DOHH2 (cell line): ENCODE results near the gene SOX9.

ENCODE experiments used
- H3F3A ChIP-seq: fragments of 200-600 bp; sonication (generic), shearing (Covaris generic); 2 replicates; pipeline ENCODE4 v1.6.0; 2016; ENCODE audit warnings: antibody characterized with exemption, mild to moderate bottlenecking; ENCODE audit not compliant: control insufficient read depth, insufficient read depth
- H3K27ac ChIP-seq: fragments of 200-600 bp; sonication (generic); 2 replicates; pipeline ENCODE4 v1.5.1; 2014; ENCODE audit warnings: low read depth, mild to moderate bottlenecking, low read length, moderate library complexity
- H3K27me3 ChIP-seq: fragments of 200-600 bp; sonication (generic); 2 replicates; pipeline ENCODE4 v1.6.1; 2014; ENCODE audit warnings: mild to moderate bottlenecking, low read length, mixed read lengths; ENCODE audit not compliant: control insufficient read depth
- H3K36me3 ChIP-seq: fragments of 200-600 bp; sonication (generic); 2 replicates; pipeline ENCODE4 v1.6.1; 2014; ENCODE audit warnings: mild to moderate bottlenecking, low read length, moderate library complexity, mixed read lengths; ENCODE audit not compliant: control insufficient read depth
- H3K4me1 ChIP-seq: fragments of 200-600 bp; sonication (generic); 2 replicates; pipeline ENCODE4 v1.6.1; 2014; ENCODE audit warnings: mild to moderate bottlenecking, low read length, mixed read lengths; ENCODE audit not compliant: control insufficient read depth
- H3K4me2 ChIP-seq: fragments of 200-600 bp; sonication (generic); 2 replicates; pipeline ENCODE4 v1.6.0; 2014; ENCODE audit warnings: mild to moderate bottlenecking, low read length, moderate library complexity
- H3K4me3 ChIP-seq: fragments of 200-600 bp; sonication (generic); 2 replicates; pipeline ENCODE4 v1.5.1; 2014; ENCODE audit warnings: mild to moderate bottlenecking, low read length, mixed read lengths
- H3K79me2 ChIP-seq: fragments of 200-600 bp; sonication (generic); 2 replicates; pipeline ENCODE4 v1.6.1; 2014; ENCODE audit warnings: mild to moderate bottlenecking, low read length, mixed read lengths; ENCODE audit not compliant: control insufficient read depth
- H3K9me2 ChIP-seq: fragments of 200-600 bp; sonication (generic); replicated peaks from 2 replicates; pipeline ENCODE4 v1.6.1; 2014; ENCODE audit warnings: mild to moderate bottlenecking, low read length, mixed read lengths; ENCODE audit not compliant: control insufficient read depth
- H3K9me3 ChIP-seq: fragments of 200-600 bp; sonication (generic); 2 replicates; pipeline ENCODE4 v1.6.1; 2014; ENCODE audit warnings: antibody characterized with exemption, low read length, mixed read lengths; ENCODE audit not compliant: control insufficient read depth, insufficient read depth
- H4K20me1 ChIP-seq: fragments of 200-600 bp; sonication (generic); 2 replicates; pipeline ENCODE4 v1.6.0; 2014; ENCODE audit warnings: low read depth, mild to moderate bottlenecking, antibody characterized with exemption, low read length, moderate library complexity; ENCODE audit not compliant: control insufficient read depth, insufficient read depth
- CTCF ChIP-seq: fragments of 200-600 bp; sonication (generic); IDR thresholded peaks from one replicate; pipeline ENCODE4 v1.5.1; 2014; ENCODE audit warnings: antibody characterized with exemption, mild to moderate bottlenecking, low read depth, low read length; ENCODE audit not compliant: poor library complexity, severe bottlenecking
- EZH2phosphoT487 ChIP-seq: fragments of 200-600 bp; sonication (generic); IDR thresholded peaks from 2 replicates; pipeline ENCODE4 v1.6.1; 2017; ENCODE audit warnings: borderline replicate concordance, mild to moderate bottlenecking, antibody characterized with exemption, low read length, moderate library complexity, mixed read lengths

SOX9 gene

DNA sequence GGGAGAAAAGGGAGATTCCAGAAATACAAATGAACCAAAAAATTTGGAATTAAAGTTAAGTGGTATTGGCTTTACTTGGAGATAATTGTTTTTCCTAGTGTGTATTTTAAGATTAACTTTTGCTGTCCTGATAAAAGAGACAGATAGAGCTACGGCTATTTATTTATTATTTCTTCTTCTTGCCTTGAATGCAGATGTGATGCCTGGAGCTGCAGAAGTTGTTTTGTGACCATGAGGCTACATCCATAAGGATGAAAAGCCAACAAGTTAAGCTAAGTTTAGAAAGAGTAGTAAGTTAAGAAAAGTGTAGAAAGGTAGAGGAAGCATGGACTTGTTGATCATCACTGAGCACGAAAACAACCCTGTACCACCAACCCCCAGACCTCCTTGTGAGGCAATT is 41.7 kb downstream of the SOX9 start:
- TF ChIP-seq CTCF (no peak), EZH2phosphoT487 (no peak)
- Histone ChIP-seq H3K79me2 (no peaks in the 10 kb centered on the region), H3K27me3 (0 out of 2 replicates have a peak, but pooled peaks cover 6% of the 10 kb centered on the region), H4K20me1 (no peaks in the 10 kb centered on the region), H3K4me2 (no peak overlapping the region), H3K4me3 (no peak overlapping the region), H3K36me3 (no peaks in the 10 kb centered on the region), H3F3A (no peaks in the 10 kb centered on the region), H3K27ac (no peak overlapping the region), H3K9me3 (no peaks in the 10 kb centered on the region), H3K4me1 (no peaks in the 10 kb centered on the region), H3K9me2 (no peaks in the 10 kb centered on the region)

GRCh38 chr17:72163474-72163873 is 42.7 kb downstream of the SOX9 start:
- Histone ChIP-seq H3K27me3 (0 out of 2 replicates have a peak, but pooled peaks cover 6% of the 10 kb centered on the region), H3K27ac (no peak overlapping the region), H3K9me3 (no peaks in the 10 kb centered on the region), H3K4me1 (no peaks in the 10 kb centered on the region), H3F3A (no peaks in the 10 kb centered on the region), H3K9me2 (no peaks in the 10 kb centered on the region), H3K36me3 (no peaks in the 10 kb centered on the region), H3K4me2 (no peak overlapping the region), H4K20me1 (no peaks in the 10 kb centered on the region), H3K79me2 (no peaks in the 10 kb centered on the region), H3K4me3 (no peak overlapping the region)
- no peak for TF ChIP-seq CTCF
- TF ChIP-seq EZH2phosphoT487, result no peak

DNA sequence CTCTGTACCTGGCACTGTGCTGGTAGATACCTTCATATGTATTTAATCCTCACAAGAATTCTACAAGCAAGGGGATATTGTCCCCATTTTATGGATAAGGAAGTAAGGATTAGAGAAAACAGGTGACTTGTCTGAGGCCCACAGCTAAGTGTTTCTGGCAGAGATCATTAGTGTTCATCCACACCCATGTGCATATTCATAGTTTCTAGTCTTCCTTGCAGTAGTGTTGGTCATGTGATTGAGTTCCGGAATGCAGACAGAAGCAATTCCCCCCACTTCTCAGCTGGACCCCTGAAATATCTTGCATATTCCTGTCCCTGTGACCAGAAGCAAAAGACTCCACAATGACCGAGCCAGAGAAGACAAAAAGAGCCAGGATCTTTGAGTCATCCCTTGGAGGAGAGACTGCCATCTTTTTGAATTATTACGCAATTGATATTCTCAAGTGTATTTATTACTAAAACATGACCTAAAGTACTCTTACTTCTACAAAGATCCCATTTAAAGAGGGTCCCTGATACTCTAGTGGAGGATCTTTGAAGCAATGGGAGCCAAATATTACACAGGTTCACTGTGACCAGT is 43.4 kb downstream of the SOX9 start:
- no peaks in the 10 kb centered on the region for H3F3A ChIP-seq
- H3K27ac ChIP-seq, result no peak overlapping the region
- no peaks in the 10 kb centered on the region for H4K20me1 ChIP-seq
- no peak overlapping the region for H3K4me2 ChIP-seq
- H3K36me3 ChIP-seq, result no peaks in the 10 kb centered on the region
- H3K9me3 ChIP-seq, result no peaks in the 10 kb centered on the region
- H3K79me2 ChIP-seq, result no peaks in the 10 kb centered on the region
- no peaks in the 10 kb centered on the region for H3K4me1 ChIP-seq
- H3K9me2 ChIP-seq, result no peaks in the 10 kb centered on the region
- H3K4me3 ChIP-seq, result no peak overlapping the region
- TF ChIP-seq EZH2phosphoT487, result no peak
- TF ChIP-seq CTCF, result no peak
- 0 out of 2 replicates have a peak, but pooled peaks cover 6% of the 10 kb centered on the region for H3K27me3 ChIP-seq
